ENCODE data around the gene CHRM1. TPM values are rescaled to one million over a fixed set of nuclear protein-coding genes. Genes with fewer than 3 reads are reported as not detected.

The CHRM1 gene, protein sequence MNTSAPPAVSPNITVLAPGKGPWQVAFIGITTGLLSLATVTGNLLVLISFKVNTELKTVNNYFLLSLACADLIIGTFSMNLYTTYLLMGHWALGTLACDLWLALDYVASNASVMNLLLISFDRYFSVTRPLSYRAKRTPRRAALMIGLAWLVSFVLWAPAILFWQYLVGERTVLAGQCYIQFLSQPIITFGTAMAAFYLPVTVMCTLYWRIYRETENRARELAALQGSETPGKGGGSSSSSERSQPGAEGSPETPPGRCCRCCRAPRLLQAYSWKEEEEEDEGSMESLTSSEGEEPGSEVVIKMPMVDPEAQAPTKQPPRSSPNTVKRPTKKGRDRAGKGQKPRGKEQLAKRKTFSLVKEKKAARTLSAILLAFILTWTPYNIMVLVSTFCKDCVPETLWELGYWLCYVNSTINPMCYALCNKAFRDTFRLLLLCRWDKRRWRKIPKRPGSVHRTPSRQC
- 0.44 TPM for total RNA-seq
- 0.22 TPM for polyA plus RNA-seq (ENCODE audit: insufficient read depth, low read depth, low replicate concordance)
- long read RNA-seq, donor 1: 0 reads
- long read RNA-seq, donor 2: 0 reads
- long read RNA-seq, donor 3: 0 reads
- long read RNA-seq, donor 4: 0 reads
- long read RNA-seq, donor 5: 0 reads
- long read RNA-seq, donor 6: 0 reads
- long read RNA-seq, donor 7, partial matches to known transcripts: 0 of 1 reads
- long read RNA-seq, donor 7, other reads (novel, unspliced or antisense): 0 of 1 reads
- long read RNA-seq, donor 8: 0 reads
- long read RNA-seq, donor 9: 0 reads
- long read RNA-seq, donor 10: 0 reads

DNA sequence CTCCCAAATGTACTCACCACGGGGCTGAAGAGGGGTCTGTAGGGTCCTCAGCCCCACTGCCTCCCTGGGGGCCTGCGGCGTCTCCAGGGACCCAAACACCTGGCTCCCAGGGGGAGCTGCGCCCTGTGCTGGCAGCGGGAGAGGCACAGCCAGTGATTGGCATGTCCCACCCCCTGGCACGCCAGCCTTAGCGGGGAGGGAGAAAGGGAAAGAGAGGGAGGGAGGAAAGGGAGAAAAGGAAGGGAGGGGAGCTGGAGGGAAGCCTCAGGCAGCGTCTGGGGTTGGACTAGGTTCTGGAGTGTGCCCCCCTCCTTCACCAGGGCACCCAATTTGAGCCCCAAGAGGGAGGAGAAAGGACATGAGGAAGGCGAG is at the start of gene CHRM1:
TSS of gene CHRM1 (minus strand) at position 163 of the 372 bp plus-strand sequence. CDS start 10,263 bp downstream, outside the sequence.
- intact Hi-C loops (cut with DNase I): no loop called here
- Histone ChIP-seq H3K9ac (ENCODE audit: low read length in 3 of 3) (no peak within 1 kb of the TSS), H3K4me1 (ENCODE audit: control insufficient read depth in 2 of 3, insufficient read depth in 2 of 3, low read depth in 1 of 3, low read length in 3 of 3) (peaks cover 0 to 9% (median 0%) of the 10 kb centered on the region in 3 donors), H3K9me3 (ENCODE audit: control insufficient read depth in 2 of 3, insufficient read depth in 1 of 3, low read length in 3 of 3) (no peaks in the 10 kb centered on the region), H3K4me3 (ENCODE audit: low read length in 3 of 3) (no peak within 1 kb of the TSS), H3K27ac (ENCODE audit: low read depth in 2 of 2, low read length in 2 of 2) (no peak within 1 kb of the TSS), H3K36me3 (ENCODE audit: control insufficient read depth in 2 of 3, insufficient read depth in 3 of 3, low read length in 3 of 3) (no peaks in the 10 kb centered on the region), H3K27me3 (ENCODE audit: control insufficient read depth, insufficient read depth, low read length) (peaks cover 18% of the 10 kb centered on the region)
- TF ChIP-seq, protein P1, sequence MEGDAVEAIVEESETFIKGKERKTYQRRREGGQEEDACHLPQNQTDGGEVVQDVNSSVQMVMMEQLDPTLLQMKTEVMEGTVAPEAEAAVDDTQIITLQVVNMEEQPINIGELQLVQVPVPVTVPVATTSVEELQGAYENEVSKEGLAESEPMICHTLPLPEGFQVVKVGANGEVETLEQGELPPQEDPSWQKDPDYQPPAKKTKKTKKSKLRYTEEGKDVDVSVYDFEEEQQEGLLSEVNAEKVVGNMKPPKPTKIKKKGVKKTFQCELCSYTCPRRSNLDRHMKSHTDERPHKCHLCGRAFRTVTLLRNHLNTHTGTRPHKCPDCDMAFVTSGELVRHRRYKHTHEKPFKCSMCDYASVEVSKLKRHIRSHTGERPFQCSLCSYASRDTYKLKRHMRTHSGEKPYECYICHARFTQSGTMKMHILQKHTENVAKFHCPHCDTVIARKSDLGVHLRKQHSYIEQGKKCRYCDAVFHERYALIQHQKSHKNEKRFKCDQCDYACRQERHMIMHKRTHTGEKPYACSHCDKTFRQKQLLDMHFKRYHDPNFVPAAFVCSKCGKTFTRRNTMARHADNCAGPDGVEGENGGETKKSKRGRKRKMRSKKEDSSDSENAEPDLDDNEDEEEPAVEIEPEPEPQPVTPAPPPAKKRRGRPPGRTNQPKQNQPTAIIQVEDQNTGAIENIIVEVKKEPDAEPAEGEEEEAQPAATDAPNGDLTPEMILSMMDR (IDR thresholded peaks at IDR 0.05; ENCODE audit: borderline replicate concordance, extremely low read depth, insufficient read depth): no peak
- FAIRE-seq (no peak), DNase-seq (peak in 1 of 5 donors; percentile 56)

- TF ChIP-seq, protein P1 (IDR thresholded peaks at IDR 0.05; ENCODE audit: borderline replicate concordance, extremely low read depth, insufficient read depth): no peak
- no peak overlapping the region for H3K9ac ChIP-seq (ENCODE audit: low read length in 3 of 3)
- FAIRE-seq (no peak), DNase-seq (no peak)
- H3K4me3 ChIP-seq (ENCODE audit: low read length in 3 of 3): no peak overlapping the region
- peaks cover 0 to 2% (median 0%) of the 10 kb centered on the region in 3 donors for H3K4me1 ChIP-seq (ENCODE audit: control insufficient read depth in 2 of 3, insufficient read depth in 2 of 3, low read depth in 1 of 3, low read length in 3 of 3)
- peaks cover 0 to 6% (median 0%) of the 10 kb centered on the region in 3 donors for H3K9me3 ChIP-seq (ENCODE audit: control insufficient read depth in 2 of 3, insufficient read depth in 1 of 3, low read length in 3 of 3)
- no peaks in the 10 kb centered on the region for H3K27me3 ChIP-seq (ENCODE audit: control insufficient read depth, insufficient read depth, low read length)
- no peak overlapping the region for H3K27ac ChIP-seq (ENCODE audit: low read depth in 2 of 2, low read length in 2 of 2)
- no peaks in the 10 kb centered on the region for H3K36me3 ChIP-seq (ENCODE audit: control insufficient read depth in 2 of 3, insufficient read depth in 3 of 3, low read length in 3 of 3)
- intact Hi-C loops (cut with DNase I): no loop called here
Measured at GRCh38 chr11:62965574-62965973, 44.4 kb upstream of the CHRM1 start.

GRCh38 chr11:62962391-62962790 is 41.2 kb upstream of the CHRM1 start:
- DNase-seq (no peak), FAIRE-seq (no peak)
- H3K4me1 ChIP-seq (ENCODE audit: control insufficient read depth in 2 of 3, insufficient read depth in 2 of 3, low read depth in 1 of 3, low read length in 3 of 3): peaks cover 0 to 9% (median 7%) of the 10 kb centered on the region in 3 donors
- H3K27ac ChIP-seq (ENCODE audit: low read depth in 2 of 2, low read length in 2 of 2): no peak overlapping the region
- H3K27me3 ChIP-seq (ENCODE audit: control insufficient read depth, insufficient read depth, low read length): no peaks in the 10 kb centered on the region
- H3K9me3 ChIP-seq (ENCODE audit: control insufficient read depth in 2 of 3, insufficient read depth in 1 of 3, low read length in 3 of 3): peaks cover 0 to 5% (median 0%) of the 10 kb centered on the region in 3 donors
- intact Hi-C loops (cut with DNase I): no loop called here
- H3K4me3 ChIP-seq (ENCODE audit: low read length in 3 of 3): no peak overlapping the region
- H3K9ac ChIP-seq (ENCODE audit: low read length in 3 of 3): no peak overlapping the region
- no peaks in the 10 kb centered on the region for H3K36me3 ChIP-seq (ENCODE audit: control insufficient read depth in 2 of 3, insufficient read depth in 3 of 3, low read length in 3 of 3)
- TF ChIP-seq, protein P1 (IDR thresholded peaks at IDR 0.05; ENCODE audit: borderline replicate concordance, extremely low read depth, insufficient read depth): no peak

Data from kidney (tissue), 22 donors.